ENCODE data around the gene SDR9C7. TPM values are rescaled to one million over a fixed set of nuclear protein-coding genes. Genes with fewer than 3 reads are reported as not detected.

SDR9C7 gene
- total and polyA plus RNA-seq, 2 experiments from 2014 or later = not detected

GRCh38 chr12:56878010-56878339 lies 56.2 kb downstream of the SDR9C7 start:
- Histone ChIP-seq H3K4me3 (no peak overlapping the region), H3F3A (replicated peaks; ENCODE audit: low read depth) (no peaks in the 10 kb centered on the region), H3K4me1 (ENCODE audit: insufficient read depth) (peaks cover 9% of the 10 kb centered on the region), H3K27ac (ENCODE audit: low read depth) (no peak overlapping the region), H4K20me1 (replicated peaks; ENCODE audit: insufficient read depth) (no peaks in the 10 kb centered on the region), H3K27me3 (ENCODE audit: insufficient read depth) (no peaks in the 10 kb centered on the region), H2AFZ (no peak overlapping the region), H3K4me2 (no peak overlapping the region), H3K36me3 (ENCODE audit: insufficient read depth) (peaks cover 9% of the 10 kb centered on the region; the same call in 1 of the 2 replicates), H3K79me2 (replicated peaks; ENCODE audit: insufficient read depth) (no peaks in the 10 kb centered on the region), H3K9me2 (ENCODE audit: insufficient read depth) (0 out of 2 replicates have a peak, but pooled peaks cover 6% of the 10 kb centered on the region)
- Mint-ChIP-seq H3K4me1 (peaks cover 7% of the 10 kb centered on the region; the same call in 2 of the 3 replicates), H3K9me3 (peaks cover 55% of the 10 kb centered on the region), H3K27ac (no peak overlapping the region), H3K4me3 (no peak overlapping the region), H3K36me3 (ENCODE audit: low read depth) (peaks cover 6% of the 10 kb centered on the region; the same call in 1 of the 3 replicates), H3K27me3 (ENCODE audit: insufficient read depth, low read depth, poor library complexity) (peaks cover 5% of the 10 kb centered on the region)
- ATAC-seq = no peak
- no peak for DNase-seq (ENCODE audit: low spot score)
- TF ChIP-seq EZH2phosphoT487 (IDR thresholded peaks at IDR 0.05; ENCODE audit: unreplicated experiment) (no peak), REST (IDR thresholded peaks at IDR 0.05; ENCODE audit: unreplicated experiment) (no peak), ZNF114 (CRISPR knock-in tag; IDR thresholded peaks at IDR 0.05) (no peak), ZNF331 (CRISPR knock-in tag; IDR thresholded peaks at IDR 0.05; ENCODE audit: low read depth) (no peak), CREB1 (CRISPR knock-in tag; IDR thresholded peaks at IDR 0.05; ENCODE audit: low read depth) (no peak)
- TF ChIP-seq, protein P1, sequence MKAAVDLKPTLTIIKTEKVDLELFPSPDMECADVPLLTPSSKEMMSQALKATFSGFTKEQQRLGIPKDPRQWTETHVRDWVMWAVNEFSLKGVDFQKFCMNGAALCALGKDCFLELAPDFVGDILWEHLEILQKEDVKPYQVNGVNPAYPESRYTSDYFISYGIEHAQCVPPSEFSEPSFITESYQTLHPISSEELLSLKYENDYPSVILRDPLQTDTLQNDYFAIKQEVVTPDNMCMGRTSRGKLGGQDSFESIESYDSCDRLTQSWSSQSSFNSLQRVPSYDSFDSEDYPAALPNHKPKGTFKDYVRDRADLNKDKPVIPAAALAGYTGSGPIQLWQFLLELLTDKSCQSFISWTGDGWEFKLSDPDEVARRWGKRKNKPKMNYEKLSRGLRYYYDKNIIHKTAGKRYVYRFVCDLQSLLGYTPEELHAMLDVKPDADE (IDR thresholded peaks at IDR 0.05) = no peak

GRCh38 chr12:56877195-56878009 lies 56.8 kb downstream of the SDR9C7 start:
- Histone ChIP-seq H3K4me3 (no peak overlapping the region), H3K79me2 (replicated peaks; ENCODE audit: insufficient read depth) (no peaks in the 10 kb centered on the region), H3K9me2 (ENCODE audit: insufficient read depth) (0 out of 2 replicates have a peak, but pooled peaks cover 6% of the 10 kb centered on the region), H4K20me1 (replicated peaks; ENCODE audit: insufficient read depth) (no peaks in the 10 kb centered on the region), H2AFZ (no peak overlapping the region), H3K4me2 (no peak overlapping the region), H3K27me3 (ENCODE audit: insufficient read depth) (no peaks in the 10 kb centered on the region), H3K36me3 (ENCODE audit: insufficient read depth) (peaks cover 9% of the 10 kb centered on the region; the same call in 1 of the 2 replicates), H3K4me1 (ENCODE audit: insufficient read depth) (peaks cover 9% of the 10 kb centered on the region), H3K27ac (ENCODE audit: low read depth) (no peak overlapping the region), H3F3A (replicated peaks; ENCODE audit: low read depth) (no peaks in the 10 kb centered on the region)
- H3K27ac Mint-ChIP-seq = no peak overlapping the region
- no peak overlapping the region for H3K4me3 Mint-ChIP-seq
- peaks cover 7% of the 10 kb centered on the region; the same call in 2 of the 3 replicates for H3K4me1 Mint-ChIP-seq
- H3K36me3 Mint-ChIP-seq (ENCODE audit: low read depth) = peaks cover 6% of the 10 kb centered on the region; the same call in 1 of the 3 replicates
- ATAC-seq (no peak), DNase-seq (ENCODE audit: low spot score) (no peak)
- peaks cover 50% of the 10 kb centered on the region for H3K9me3 Mint-ChIP-seq
- H3K27me3 Mint-ChIP-seq (ENCODE audit: insufficient read depth, low read depth, poor library complexity) = peaks cover 5% of the 10 kb centered on the region
- TF ChIP-seq EZH2 (IDR thresholded peaks at IDR 0.05; ENCODE audit: low read depth, unreplicated experiment) (no peak), NANOG (IDR thresholded peaks at IDR 0.05; ENCODE audit: borderline replicate concordance) (no peak), REST (IDR thresholded peaks at IDR 0.05; ENCODE audit: unreplicated experiment) (no peak), POLR2AphosphoS5 (IDR thresholded peaks at IDR 0.05; ENCODE audit: low read depth) (no peak), STAT1 (IDR thresholded peaks at IDR 0.05; ENCODE audit: unreplicated experiment) (no peak), JUNB (IDR thresholded peaks at IDR 0.05; ENCODE audit: unreplicated experiment) (no peak), EZH2phosphoT487 (IDR thresholded peaks at IDR 0.05; ENCODE audit: unreplicated experiment) (no peak), ZNF331 (CRISPR knock-in tag; IDR thresholded peaks at IDR 0.05; ENCODE audit: low read depth) (no peak)
- TF ChIP-seq, protein P2, sequence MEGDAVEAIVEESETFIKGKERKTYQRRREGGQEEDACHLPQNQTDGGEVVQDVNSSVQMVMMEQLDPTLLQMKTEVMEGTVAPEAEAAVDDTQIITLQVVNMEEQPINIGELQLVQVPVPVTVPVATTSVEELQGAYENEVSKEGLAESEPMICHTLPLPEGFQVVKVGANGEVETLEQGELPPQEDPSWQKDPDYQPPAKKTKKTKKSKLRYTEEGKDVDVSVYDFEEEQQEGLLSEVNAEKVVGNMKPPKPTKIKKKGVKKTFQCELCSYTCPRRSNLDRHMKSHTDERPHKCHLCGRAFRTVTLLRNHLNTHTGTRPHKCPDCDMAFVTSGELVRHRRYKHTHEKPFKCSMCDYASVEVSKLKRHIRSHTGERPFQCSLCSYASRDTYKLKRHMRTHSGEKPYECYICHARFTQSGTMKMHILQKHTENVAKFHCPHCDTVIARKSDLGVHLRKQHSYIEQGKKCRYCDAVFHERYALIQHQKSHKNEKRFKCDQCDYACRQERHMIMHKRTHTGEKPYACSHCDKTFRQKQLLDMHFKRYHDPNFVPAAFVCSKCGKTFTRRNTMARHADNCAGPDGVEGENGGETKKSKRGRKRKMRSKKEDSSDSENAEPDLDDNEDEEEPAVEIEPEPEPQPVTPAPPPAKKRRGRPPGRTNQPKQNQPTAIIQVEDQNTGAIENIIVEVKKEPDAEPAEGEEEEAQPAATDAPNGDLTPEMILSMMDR (conservative IDR thresholded peaks at IDR 0.05; ENCODE audit: low read depth in 2 of 2) = no peak
